Neutrophil (primary cell): ENCODE measurements around the gene CRYBA4.

Experiments
- H3K27ac ChIP-seq: fragments of 200-600 bp; sonication (generic); 2 replicates; pipeline ENCODE4 v1.5.1; 2016; ENCODE audit warnings: mild to moderate bottlenecking, moderate library complexity
- H3K27me3 ChIP-seq: fragments of 200-600 bp; sonication (generic); 2 replicates; pipeline ENCODE4 v1.6.0; 2016; ENCODE audit warnings: mild to moderate bottlenecking
- H3K36me3 ChIP-seq: fragments of 200-600 bp; sonication (generic); 2 replicates; pipeline ENCODE4 v1.5.1; 2017
- H3K4me1 ChIP-seq, 2 experiments: fragments of 200-600 bp in 1 of 2; sonication (generic) in 1 of 2; 1 replicate in 1 of 2; 2 replicates in 1 of 2; pipeline versions ENCODE4 v1.5.1 to v1.6.1; 2013 to 2016; ENCODE audit warnings: low read depth in 1 of 2, low read length in 1 of 2, mild to moderate bottlenecking in 1 of 2, moderate library complexity in 1 of 2; ENCODE audit not compliant: control insufficient read depth in 1 of 2, insufficient read depth in 1 of 2
- H3K4me3 ChIP-seq, 2 experiments: fragments of 200-600 bp in 1 of 2; sonication (generic) in 1 of 2; 1 replicate in 1 of 2; 2 replicates in 1 of 2; pipeline ENCODE4 v1.5.1; 2013 to 2016; ENCODE audit warnings: low read depth in 1 of 2, low read length in 1 of 2, mild to moderate bottlenecking in 1 of 2, moderate library complexity in 1 of 2
- H3K9me3 ChIP-seq: fragments of 200-600 bp; sonication (generic); 2 replicates; pipeline ENCODE4 v1.5.1; 2016
- CTCF ChIP-seq: fragments of 200-600 bp; sonication (generic); IDR thresholded peaks from 2 replicates; pipeline ENCODE4 v1.5.1; 2016; ENCODE audit warnings: antibody characterized with exemption

Gene CRYBA4

GRCh38 chr22:26621663-26622062, at the start of gene CRYBA4:
TSS of gene CRYBA4 (plus strand) at chr22:26621963. CDS start at chr22:26622597, 634 bp downstream.
- no peak for TF ChIP-seq CTCF
- H3K9me3 ChIP-seq, result no peaks in the 10 kb centered on the region
- no peaks in the 10 kb centered on the region for H3K27me3 ChIP-seq
- H3K27ac ChIP-seq, result no peak within 1 kb of the TSS
- H3K36me3 ChIP-seq, result no peaks in the 10 kb centered on the region
- no peak within 1 kb of the TSS for H3K4me3 ChIP-seq
- peaks cover 22 to 31% of the 10 kb centered on the region in 2 experiments for H3K4me1 ChIP-seq

GRCh38 chr22:26573026-26573662, 48.6 kb upstream of the CRYBA4 start:
- Histone ChIP-seq H3K36me3 (no peaks in the 10 kb centered on the region), H3K4me1 (peaks cover 80 to 85% of the 10 kb centered on the region in 2 experiments), H3K9me3 (no peaks in the 10 kb centered on the region), H3K27me3 (no peaks in the 10 kb centered on the region), H3K27ac (peak overlapping the region; percentile 94), H3K4me3 (peak overlapping the region; percentile 36 to 51)
- no peak for TF ChIP-seq CTCF

GRCh38 chr22:26574001-26574723, 47.6 kb upstream of the CRYBA4 start:
- H3K4me3 ChIP-seq, result peak overlapping the region; percentile 36 to 51
- H3K27ac ChIP-seq, result peak overlapping the region; percentile 94
- H3K4me1 ChIP-seq, result peaks cover 90% of the 10 kb centered on the region in 2 experiments
- no peaks in the 10 kb centered on the region for H3K9me3 ChIP-seq
- H3K36me3 ChIP-seq, result no peaks in the 10 kb centered on the region
- no peaks in the 10 kb centered on the region for H3K27me3 ChIP-seq
- TF ChIP-seq CTCF, result no peak

- Histone ChIP-seq H3K36me3 (peaks cover 2% of the 10 kb centered on the region), H3K4me1 (peaks cover 94 to 95% of the 10 kb centered on the region in 2 experiments), H3K27ac (peak overlapping the region; percentile 70), H3K27me3 (no peaks in the 10 kb centered on the region), H3K9me3 (no peaks in the 10 kb centered on the region), H3K4me3 (no peak overlapping the region)
- TF ChIP-seq CTCF, result no peak
Measured at GRCh38 chr22:26576026-26576680, 45.6 kb upstream of the CRYBA4 start.

GRCh38 chr22:26577081-26577480, 44.7 kb upstream of the CRYBA4 start:
- Histone ChIP-seq H3K4me1 (peaks cover 86% of the 10 kb centered on the region in 2 experiments), H3K36me3 (peaks cover 12% of the 10 kb centered on the region), H3K27me3 (no peaks in the 10 kb centered on the region), H3K27ac (peak overlapping the region; percentile 70), H3K4me3 (no peak overlapping the region), H3K9me3 (no peaks in the 10 kb centered on the region)
- no peak for TF ChIP-seq CTCF
